Right forelimb (tissue), 1 donor: ENCODE data around the gene SCN5A.
A peak's percentile ranks its signal among the peaks of the same experiment; 100 is the strongest.

Experiments
- DNase-seq: peaks from one replicate; pipeline ENCODE4 v3.0.0-alpha.2; 2018

Gene SCN5A

DNA sequence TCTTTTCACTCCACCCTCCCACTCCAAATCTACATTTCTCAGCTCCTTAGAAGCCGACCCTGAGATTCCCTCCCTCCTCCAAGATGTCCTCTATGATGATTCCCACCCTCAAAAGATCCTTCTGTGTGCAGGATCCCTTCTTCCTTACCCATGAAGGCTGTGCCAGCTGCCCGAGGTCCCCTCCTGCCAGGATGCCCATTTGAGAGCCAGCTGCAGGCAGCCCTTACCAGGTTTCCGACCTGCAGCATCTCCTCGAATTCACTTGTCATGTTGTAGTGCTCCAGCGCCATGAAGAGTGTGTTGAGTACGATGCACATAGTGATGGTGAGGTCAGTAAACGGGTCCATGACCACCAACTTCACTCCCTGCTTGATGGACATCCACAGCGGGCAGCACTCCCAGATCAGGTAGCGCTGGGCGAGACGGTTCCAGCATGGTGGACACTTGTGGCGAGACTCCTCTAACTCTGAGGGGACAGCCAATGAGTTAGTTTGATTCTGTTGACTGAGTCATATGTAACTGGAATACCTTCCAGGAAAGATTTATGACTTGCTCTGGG, 51.9 kb downstream of the SCN5A start:
- DNase-seq = no peak

- no peak for DNase-seq
Measured at GRCh38 chr3:38595393-38595792, 54.1 kb downstream of the SCN5A start.

DNA sequence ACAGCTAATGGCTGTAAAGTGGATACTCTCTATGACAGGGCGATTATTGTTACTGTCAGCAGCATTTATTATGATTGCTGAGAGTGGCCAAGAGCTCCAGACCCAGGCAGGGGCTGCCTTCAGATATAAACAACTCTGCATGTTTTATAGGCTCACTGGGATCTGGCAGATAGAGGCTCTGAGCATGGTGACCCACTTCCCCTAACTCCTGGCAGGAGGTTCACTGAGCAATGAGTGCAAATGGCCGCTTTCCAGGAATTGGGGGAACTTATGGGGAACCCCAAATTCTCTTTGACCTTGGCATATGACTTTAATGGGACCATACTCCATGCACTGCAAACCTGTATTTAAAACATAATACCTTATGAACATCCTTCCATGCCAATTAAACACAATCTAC, 59.0 kb downstream of the SCN5A start:
- DNase-seq = peak; percentile 17

- DNase-seq = peak; percentile 25
Measured at GRCh38 chr3:38588995-38589937, 60.2 kb downstream of the SCN5A start.

- peak; percentile 38 for DNase-seq
Measured at GRCh38 chr3:38588371-38588971, 61.0 kb downstream of the SCN5A start.

- peak; percentile 38 for DNase-seq
Measured at GRCh38 chr3:38587548-38588131, 61.8 kb downstream of the SCN5A start.

GRCh38 chr3:38586546-38587520, 62.7 kb downstream of the SCN5A start:
- DNase-seq = peak; percentile 11

GRCh38 chr3:38585791-38586420, 63.6 kb downstream of the SCN5A start:
- peak; percentile 20 for DNase-seq

- peak; percentile 13 for DNase-seq
Measured at GRCh38 chr3:38583688-38584087, 65.8 kb downstream of the SCN5A start.

DNA sequence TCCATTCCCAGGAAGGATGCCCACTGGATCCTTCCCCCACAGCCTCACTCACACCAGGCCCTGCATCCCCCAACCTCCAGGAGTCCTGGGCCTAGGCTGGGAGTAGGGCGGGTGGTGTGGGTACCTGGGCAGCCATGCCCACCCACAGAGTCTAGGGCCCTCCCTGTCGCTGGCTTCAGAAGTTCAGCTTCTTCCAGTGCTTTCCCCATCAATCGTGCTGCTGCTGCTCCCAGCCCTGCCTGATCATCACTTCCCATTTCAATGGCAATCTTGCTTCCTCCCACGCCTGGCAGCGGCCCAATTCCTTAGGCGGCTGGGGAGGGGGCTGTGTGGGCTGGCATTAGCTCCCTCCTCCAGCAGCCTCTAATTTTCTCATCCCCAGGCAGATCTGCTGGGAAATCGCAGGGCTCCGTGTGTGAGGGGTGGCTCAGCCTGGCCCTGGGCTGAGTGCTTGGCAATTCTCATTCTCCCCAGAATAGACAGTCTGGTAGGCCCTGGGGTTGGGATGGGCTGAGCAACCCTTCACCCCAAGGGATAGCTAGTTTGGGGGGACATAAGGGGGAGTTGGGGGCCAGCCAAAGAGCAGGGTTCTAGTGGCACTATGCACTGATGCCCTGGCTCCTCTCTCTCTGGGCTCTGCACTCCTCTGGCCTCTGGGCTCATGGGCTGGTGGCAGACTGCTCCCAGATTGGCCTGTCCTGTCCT, 66.4 kb downstream of the SCN5A start:
- DNase-seq = peak; percentile 41

GRCh38 chr3:38582316-38582715, 67.2 kb downstream of the SCN5A start:
- DNase-seq = no peak

GRCh38 chr3:38581774-38582173, 67.7 kb downstream of the SCN5A start:
- no peak for DNase-seq

- DNase-seq = peak; percentile 37
Measured at GRCh38 chr3:38580450-38581382, 68.8 kb downstream of the SCN5A start.

DNA sequence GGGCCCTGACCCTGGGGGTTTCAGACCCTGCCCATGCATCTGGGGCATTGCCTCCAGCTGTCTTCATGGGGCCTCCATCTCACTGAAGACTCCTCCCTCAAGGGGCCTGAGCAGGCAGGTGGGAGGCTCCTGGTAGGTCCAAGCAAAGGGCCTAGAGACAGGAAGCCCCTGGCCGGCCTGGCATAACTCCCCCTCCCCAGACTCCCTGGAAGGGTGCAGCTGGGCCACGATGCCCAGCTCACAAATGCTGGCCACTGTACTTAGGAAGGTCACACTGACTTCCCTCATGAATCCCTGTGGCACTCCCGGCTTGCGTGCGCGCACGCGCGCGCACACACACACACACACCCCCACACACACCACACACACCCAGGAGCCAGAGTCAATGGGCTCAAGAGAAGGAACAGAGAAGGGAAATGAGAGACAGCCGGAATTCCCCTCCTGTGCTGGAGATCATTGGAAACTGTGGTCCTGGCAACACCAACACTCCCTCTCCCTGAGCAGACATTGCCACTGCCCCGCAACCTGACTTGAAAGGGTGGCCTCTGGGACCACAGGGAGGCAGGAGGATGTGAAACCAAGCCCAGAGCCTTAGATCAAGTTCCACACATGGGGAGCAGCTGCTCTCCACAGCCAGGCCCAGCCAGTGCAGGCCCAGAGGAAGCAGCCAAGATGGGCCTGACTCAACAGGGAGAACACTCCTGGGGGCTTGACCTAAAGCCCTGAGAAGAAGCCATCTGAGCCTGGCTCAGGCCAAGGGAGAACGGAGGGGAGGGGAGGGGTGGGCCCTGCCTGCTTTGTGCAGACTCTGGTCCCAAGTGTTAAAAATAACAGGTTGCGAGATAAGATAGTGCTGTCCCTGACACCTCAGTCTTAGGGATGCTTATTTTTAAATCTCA, 69.7 kb downstream of the SCN5A start:
- DNase-seq = peak; percentile 50

GRCh38 chr3:38579141-38579540, 70.3 kb downstream of the SCN5A start:
- peak; percentile 55 for DNase-seq

DNA sequence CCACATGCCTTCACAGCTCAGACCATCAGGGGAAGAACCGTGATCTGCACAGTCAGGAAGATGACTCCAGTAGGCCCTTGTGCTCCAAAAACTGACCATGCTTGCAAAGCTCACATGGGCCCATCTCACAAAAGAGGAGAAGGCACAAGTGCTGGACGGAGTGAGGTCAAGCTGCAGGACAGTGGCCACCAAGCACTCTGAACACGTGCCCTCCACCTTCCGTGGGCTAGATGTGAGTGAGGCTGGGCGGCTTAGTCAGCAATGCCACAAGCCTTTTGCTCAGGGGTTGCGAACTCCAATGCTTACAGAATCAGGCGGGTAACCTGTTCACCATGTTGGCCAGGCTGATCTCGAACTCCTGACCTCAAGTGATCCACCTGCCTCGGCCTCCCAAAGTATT, 70.9 kb downstream of the SCN5A start:
- DNase-seq = peak; percentile 35

DNA sequence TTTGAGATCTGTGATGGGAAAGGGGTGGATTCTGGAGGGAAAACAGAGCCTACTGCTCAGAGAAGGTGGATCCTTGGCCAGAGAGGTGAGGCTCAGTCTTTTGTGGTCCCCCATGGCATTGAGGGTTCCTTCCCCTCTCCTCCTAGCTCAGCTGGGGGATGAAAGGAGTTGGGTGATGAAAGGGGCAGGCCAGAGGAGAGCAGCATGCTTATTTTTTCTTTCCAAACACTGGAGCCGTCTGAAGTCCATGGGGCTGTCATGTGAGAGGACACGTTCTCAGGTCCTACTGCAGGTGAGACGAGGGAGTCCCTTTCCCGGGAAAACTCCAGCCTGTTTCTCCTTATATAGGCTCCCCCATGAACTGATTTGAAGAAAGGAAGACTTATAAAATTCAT, 71.4 kb downstream of the SCN5A start:
- DNase-seq = peak; percentile 24

- peak; percentile 20 for DNase-seq
Measured at GRCh38 chr3:38577371-38578080, 72.0 kb downstream of the SCN5A start.
